Stimulated activated CD4-positive, alpha-beta T cell treated with anti-CD3 and anti-CD28 coated beads, Interleukin-4, amount 100 ng/mL, for 4 hours (primary cell): ENCODE data around the gene RNF38.
"Not testable (repeated sequence)": the region's sequence is repeated elsewhere in the genome, so short reads cannot be mapped to it uniquely, and the experiment has no call there.

Source experiments
- DNase-seq, 2 experiments: peaks; one replicate each; pipeline ENCODE4 v3.0.0-alpha.2; 2020

Gene RNF38

DNA sequence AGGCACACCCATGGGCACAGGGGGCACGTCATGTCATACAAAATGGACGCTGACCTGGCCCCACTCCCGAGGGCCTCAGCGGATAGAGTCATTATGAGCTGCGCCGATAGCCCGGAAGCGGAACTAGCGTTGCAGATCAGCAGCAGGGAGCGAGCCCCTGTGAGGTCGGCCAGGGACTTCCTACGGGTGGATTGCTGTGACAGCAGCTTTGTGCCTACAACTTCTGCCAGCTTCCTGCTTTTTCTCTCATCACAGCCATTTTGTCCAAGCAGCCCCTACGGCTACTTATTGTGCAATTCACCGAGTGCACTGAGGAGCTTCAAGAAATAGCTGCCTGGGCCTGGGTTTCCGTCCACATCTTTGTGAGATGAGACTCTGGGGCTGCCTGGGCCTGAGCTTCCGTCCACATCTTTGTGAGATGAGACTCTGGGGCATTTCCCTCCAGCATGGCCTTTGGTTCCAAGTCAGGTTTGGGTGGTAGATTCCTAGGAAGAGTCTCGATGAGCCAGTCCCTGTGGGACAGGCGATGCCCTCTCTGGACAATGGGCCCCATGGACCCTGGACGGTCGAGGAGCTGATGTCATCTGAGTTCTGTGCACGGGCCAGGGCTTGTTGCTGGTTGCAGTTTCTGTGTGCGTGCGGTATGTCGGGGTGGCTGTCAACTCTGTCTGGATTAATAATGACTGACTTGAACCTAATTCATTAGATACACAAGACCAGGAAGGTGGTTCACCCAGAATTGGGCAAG, 74.8 kb downstream of the RNF38 start:
- no peak for DNase-seq

DNA sequence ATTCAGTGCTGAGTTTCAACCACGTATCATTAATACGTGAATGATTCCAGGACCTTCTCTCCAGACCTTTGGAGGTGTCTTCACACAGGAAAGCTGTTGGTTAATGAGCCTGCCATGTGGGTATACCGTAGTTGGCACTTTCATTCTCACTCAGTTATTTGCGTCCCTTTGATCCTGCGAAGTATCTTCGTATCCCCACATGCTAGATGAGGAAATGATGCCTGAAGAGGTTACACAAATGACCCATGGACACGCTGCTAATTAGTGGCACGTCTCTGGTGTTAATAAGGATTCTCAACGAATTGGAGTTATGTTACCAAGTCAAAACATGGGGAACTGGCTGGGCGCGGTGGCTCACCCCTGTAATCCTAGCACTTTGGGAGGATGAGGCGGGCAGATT, 76.1 kb downstream of the RNF38 start:
- no peak for DNase-seq

DNA sequence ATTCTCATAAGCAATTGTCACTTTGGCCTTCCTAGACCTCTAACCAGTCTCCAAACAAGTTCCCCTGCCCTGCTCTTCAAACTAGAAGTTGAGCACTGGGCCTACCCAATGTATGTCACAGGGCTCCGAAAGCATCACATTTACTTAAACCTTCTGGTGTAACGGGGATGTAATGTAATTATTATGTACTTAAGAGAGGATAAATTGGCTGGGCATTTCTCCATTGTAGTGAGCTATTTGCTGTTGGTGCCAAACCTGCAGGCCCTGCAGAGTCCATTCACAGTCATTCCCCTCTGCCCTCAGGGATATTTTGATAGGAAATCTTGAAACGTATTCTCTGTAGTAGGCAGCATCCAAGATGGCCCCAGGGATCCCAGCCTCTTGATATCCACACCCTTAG, 77.6 kb downstream of the RNF38 start:
- no peak for DNase-seq

- DNase-seq, result not testable (repeated sequence)
Observed at GRCh38 chr9:36321903-36322302, 78.2 kb downstream of the RNF38 start.

GRCh38 chr9:36320466-36320865, 79.6 kb downstream of the RNF38 start:
- no peak for DNase-seq

DNA sequence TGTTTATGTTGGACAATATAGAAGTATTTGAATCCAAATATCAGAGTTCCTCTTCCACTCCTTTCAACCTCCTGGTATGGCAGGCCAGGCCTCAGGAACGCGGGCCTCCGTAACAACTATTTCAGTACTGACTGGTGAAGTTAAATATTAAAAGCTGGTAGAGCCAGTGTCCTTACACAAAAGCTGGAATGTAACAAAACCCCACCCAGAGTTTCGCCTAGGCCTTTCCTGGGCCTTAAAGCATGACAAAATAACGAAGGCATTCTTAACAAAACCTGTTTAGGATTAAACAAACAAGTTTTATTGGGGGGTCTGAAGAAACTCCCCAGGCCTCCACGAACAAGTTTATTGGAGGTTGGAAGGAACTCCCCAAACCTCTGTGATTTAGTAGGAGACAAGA, 80.3 kb downstream of the RNF38 start:
- no peak for DNase-seq

GRCh38 chr9:36319183-36319582, 80.9 kb downstream of the RNF38 start:
- no peak for DNase-seq

DNA sequence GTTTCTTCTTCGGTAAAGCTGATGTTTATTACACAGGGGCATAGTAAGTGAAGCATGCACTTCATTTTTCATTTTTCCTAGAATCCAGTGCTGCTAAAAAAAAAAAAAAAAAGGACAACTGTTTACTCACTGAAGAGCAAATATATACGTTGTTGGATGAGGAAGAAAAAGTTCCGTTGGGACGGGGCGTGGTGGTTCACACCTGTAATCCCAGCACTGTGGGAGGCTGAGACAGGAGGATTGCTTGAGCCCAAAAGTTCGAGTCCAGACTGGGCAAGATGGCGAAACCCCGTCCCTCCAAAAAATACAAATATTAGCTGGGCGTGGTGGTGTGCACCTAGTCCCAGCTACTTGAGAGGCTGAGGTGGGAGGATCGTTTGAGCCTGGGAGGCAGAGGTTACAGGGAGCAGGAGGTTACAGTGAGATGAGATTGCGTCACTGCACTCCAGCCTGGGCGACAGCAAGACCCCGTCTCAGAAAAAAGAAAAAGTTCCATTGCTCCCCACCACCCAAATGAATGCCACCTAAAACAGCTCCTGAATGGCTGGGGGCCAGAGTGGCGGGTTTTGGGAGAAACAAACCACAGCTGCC, 81.8 kb downstream of the RNF38 start:
- no peak for DNase-seq

GRCh38 chr9:36317766-36318165, 82.3 kb downstream of the RNF38 start:
- DNase-seq, result no peak

- DNase-seq, result no peak
Observed at GRCh38 chr9:36316611-36317317, 83.3 kb downstream of the RNF38 start.

DNA sequence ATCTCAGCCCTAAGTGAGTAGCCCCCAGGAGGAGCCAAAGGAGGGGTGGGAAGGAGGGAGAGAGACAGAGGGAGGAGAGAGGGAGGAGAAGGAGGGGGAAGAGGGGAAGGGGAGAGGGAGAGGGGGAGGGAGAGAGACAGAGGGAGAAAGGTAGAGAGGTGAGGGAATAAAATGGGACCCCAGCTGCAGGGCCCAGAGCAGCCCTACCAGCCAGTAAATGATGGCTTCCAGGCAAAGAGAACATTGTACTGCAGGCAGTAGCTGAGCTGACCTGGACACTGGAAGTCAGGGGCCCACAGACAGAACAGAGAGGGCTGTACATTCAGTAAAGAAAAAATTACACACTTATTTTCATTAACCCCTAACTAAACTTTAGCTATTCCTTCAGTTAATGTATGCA, 84.0 kb downstream of the RNF38 start:
- no peak for DNase-seq

DNA sequence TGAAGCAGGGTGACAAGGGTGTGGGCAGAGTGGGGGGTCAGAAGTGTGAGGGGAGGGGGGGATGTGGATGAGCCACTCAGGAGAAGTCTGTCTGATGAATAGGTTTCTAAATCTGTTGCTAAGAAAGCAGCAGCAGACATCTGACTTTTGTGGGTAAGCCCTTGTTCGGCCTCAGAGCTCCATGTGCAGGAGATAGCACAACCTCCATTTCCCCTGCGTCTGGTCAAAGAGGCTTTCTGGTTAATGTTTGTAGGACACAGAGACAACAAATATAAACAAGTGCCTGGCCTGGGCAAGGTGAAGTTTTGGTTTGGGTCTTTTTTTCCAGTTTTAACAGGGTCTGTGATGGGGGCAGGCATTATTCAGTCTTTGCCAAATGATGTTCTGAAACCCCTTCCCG, 84.8 kb downstream of the RNF38 start:
- no peak for DNase-seq

- DNase-seq, result no peak
Observed at GRCh38 chr9:36314740-36315139, 85.3 kb downstream of the RNF38 start.

DNA sequence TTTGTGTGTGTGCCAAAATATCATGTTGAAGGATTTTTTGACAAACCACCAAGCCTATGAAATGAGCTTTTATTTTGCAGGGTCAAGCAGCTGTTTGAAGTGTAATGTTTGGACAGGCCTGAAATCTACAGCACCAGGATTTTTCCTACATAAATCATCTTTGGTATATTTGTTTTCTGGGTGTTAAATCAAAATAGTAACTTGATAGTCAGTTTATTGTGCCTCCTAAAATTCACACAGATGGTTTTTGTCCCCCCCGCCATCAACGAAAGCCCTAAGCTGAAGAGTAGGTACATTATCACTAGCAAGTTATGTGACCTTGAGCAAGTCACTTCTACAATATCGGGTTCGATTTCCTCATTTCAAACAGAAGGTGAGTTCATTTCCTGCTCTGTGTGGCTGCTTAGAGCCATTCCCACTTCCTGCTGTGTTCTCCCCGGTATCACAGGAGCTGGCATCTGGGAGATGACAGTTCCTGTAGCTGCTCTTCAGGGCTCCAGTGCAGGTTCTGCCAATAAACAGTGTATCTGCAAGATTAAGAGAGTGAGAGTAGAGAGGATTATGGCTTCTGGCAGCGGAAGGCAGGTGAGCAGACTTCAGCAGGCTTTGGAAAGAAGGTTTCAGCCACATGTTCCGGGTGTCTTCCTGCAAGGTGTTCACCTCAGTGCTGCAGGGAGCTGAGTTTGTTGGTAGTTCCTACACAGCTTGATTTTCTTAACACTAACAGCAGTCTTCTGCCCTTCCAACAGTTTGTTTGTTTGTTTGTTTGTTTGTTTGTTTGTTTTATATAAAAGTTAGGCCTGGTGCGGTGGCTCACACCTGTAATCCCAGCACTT, 93.4 kb downstream of the RNF38 start:
- DNase-seq, result no peak

DNA sequence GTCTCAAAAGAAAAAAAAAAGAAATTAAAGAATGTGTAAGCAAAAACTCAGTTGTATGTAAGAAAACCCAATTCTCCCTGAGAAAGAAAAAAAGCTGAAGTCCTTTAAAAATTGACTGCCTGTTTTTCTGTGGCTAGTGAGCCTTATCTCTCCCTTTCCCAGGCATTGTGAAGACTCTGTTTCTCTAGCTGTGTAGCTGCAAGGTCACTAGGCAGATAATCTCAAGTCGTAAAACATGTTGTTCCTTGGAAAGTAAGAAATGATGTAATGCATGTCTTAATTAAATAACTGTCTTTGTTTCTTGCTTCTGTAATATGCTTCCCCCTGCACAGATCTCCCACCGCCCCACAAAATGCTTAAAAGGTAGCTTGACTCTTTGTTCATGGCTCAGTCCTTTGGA, 95.7 kb downstream of the RNF38 start:
- not testable (repeated sequence) for DNase-seq

DNA sequence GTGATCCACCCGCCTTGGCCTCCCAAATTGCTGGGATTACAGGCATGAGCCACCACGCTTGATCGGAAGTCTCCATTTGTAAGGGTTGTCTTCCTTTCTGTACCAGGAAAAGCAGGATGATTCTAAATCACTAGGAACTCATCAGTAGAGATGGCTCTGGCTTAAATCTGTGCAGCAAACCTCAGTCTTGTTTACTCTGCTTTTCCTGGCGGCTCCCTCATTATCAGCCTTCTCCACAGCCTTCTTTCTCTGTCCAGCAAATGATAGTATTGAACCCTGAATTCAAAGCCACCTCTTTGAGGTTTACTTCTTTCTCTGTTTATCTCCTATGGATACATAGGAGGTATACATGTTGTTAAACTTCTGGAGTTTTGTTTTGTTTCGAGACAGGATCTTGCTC, 98.8 kb downstream of the RNF38 start:
- no peak for DNase-seq

GRCh38 chr9:36298566-36298965, 101.5 kb downstream of the RNF38 start:
- DNase-seq, result no peak

DNA sequence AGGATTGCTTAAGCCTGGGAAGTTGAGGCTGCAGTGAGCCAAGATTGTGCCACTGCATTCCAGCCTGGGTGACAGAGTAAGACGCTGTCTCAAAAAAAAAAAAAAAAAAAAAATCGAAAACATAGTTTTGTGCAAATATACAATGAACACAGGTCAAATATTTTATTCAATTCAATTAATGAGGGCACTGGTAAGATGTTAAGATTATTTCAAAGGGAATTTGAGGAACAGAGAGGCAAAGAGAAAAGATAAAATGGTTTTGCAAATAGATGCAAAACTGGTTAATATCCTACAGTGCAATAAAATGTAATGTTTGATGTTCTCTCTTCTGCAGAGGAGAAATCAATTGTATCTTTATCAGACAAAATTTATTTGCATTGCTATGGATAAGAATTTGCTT, 102.3 kb downstream of the RNF38 start:
- no peak for DNase-seq

DNA sequence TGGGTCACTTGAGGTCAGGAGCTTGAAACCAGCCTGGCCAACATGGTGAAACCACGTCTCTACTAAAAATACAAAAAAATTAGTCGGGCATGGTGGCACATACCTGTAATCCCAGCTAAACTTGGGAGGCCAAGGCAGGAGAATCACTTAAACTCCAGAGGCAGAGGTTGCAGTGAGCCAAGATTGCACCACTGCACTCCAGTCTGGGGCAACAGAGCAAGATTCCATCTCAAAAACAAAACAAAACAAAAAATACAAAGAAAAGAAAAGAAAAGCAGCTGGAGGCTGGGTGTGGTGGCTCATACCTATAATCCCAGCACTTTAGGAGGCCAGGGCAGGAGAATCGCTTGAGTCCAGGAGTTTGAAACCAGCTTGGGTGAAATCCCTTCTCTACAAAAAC, 105.1 kb downstream of the RNF38 start:
- not testable (repeated sequence) for DNase-seq

GRCh38 chr9:36293918-36294317, 106.2 kb downstream of the RNF38 start:
- DNase-seq, result no peak

DNA sequence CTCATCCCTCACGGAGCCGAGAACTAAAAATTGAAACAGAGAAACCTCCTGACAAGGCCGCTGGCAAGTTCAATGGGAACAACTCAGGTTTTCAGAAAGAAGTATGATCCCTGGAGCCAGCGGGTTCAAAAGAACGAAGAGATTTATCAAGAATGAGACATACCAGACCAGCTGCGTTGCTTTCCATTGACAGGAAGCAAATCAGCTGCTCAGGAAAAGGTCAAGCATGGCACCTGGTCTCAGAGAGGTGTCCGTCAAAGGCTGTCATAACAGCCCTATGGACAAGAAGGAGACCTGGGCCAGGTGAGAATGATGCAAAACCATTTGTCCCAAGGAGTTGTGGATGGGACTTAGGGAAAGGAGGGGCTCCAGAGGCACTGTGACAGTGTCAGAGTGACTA, 106.9 kb downstream of the RNF38 start:
- DNase-seq, result no peak

- no peak for DNase-seq
Observed at GRCh38 chr9:36292641-36293040, 107.4 kb downstream of the RNF38 start.

GRCh38 chr9:36290996-36291395, 109.1 kb downstream of the RNF38 start:
- no peak for DNase-seq
